Neural progenitor cell (in vitro differentiated cells): Measurements from ENCODE around the gene FER.

Source experiments
- EZH2 ChIP-seq: fragments of 200-600 bp; sonication (generic); IDR thresholded peaks from 2 replicates; pipeline ENCODE4 v1.6.1; 2017; ENCODE audit warnings: antibody characterized with exemption, mild to moderate bottlenecking, moderate library complexity
- TF ChIP-seq, protein P1 (sequence below): fragments of 200-600 bp; sonication (generic); IDR thresholded peaks from 2 replicates; pipeline ENCODE4 v1.5.1; 2017; ENCODE audit warnings: antibody characterized with exemption, mild to moderate bottlenecking

DNA sequence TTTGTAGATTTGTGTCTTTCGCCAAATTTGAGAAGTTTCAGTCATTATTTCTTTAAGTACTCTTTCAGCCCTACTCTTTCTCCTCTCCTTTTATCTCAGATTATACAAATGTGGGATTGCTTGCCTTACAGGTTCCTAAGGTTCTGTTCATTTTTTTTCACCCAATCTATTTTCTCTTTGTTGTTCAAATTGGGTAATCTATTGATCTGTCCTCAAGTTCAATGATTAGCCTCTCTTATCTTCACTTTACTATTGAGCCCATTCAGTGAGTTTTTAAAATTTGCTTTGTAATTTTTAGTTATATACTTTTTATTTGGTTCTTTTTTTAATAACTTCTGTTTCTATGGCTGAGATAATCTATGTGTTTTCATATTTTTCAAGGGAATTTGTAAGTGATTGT, 282.1 kb downstream of the FER start:
- TF ChIP-seq, protein P1, sequence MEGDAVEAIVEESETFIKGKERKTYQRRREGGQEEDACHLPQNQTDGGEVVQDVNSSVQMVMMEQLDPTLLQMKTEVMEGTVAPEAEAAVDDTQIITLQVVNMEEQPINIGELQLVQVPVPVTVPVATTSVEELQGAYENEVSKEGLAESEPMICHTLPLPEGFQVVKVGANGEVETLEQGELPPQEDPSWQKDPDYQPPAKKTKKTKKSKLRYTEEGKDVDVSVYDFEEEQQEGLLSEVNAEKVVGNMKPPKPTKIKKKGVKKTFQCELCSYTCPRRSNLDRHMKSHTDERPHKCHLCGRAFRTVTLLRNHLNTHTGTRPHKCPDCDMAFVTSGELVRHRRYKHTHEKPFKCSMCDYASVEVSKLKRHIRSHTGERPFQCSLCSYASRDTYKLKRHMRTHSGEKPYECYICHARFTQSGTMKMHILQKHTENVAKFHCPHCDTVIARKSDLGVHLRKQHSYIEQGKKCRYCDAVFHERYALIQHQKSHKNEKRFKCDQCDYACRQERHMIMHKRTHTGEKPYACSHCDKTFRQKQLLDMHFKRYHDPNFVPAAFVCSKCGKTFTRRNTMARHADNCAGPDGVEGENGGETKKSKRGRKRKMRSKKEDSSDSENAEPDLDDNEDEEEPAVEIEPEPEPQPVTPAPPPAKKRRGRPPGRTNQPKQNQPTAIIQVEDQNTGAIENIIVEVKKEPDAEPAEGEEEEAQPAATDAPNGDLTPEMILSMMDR = no peak
- no peak for TF ChIP-seq EZH2
